Measurements from ENCODE around the gene SNRNP35.
A peak's percentile ranks its signal among the peaks of the same experiment; 100 is the strongest.
"Not testable (repeated sequence)": the region's sequence is repeated elsewhere in the genome, so short reads cannot be mapped to it uniquely, and the experiment has no call there.

SNRNP35 gene, protein sequence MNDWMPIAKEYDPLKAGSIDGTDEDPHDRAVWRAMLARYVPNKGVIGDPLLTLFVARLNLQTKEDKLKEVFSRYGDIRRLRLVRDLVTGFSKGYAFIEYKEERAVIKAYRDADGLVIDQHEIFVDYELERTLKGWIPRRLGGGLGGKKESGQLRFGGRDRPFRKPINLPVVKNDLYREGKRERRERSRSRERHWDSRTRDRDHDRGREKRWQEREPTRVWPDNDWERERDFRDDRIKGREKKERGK

DNA sequence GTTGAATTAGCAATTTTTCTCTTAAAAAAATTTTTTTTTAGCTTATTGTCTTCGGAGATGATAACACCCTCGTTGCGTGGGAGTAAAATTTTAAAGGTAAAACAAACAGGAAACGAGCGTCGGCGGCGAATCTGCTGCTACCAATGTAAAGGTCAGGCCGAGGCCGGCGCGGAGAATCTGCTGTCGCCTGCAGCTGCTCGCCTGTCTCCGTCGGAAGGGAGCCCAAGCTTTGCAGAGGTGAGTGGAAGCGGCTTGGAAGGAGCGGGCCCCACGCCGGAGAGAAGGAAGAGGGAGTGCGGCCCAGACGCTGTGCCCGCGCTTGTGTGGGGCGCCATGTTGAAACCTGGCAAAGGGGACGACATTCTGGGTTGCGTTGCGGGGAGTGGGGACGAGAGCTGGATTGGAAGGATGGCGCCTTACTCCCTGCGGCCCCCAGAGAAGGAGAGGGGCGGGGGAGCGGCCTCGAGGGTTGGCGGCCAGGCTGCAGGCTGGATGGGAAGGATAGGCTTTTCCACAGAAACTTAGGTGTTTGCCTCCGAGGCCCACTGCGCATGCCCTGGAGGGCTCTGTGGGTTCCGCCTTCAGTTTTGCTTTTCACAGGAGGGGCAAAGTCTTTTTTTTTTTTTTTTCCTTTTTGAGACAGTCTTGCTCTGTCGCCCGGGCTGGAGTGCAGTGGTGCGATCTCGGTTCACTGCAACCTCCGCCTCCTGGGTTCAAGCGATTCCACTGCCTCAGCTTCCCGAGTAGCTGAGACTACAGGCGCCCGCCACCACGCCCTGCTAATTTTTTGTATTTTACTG lies at the start of gene SNRNP35:
Gene SNRNP35, plus strand, starts transcription at position 160 of the 800 bp plus-strand sequence. CDS start 7,402 bp downstream, outside the sequence.
- DNase-seq (ENCODE audit: low read depth in 3 of 3), result peak; percentile 69 to 76 (median 69)

DNA sequence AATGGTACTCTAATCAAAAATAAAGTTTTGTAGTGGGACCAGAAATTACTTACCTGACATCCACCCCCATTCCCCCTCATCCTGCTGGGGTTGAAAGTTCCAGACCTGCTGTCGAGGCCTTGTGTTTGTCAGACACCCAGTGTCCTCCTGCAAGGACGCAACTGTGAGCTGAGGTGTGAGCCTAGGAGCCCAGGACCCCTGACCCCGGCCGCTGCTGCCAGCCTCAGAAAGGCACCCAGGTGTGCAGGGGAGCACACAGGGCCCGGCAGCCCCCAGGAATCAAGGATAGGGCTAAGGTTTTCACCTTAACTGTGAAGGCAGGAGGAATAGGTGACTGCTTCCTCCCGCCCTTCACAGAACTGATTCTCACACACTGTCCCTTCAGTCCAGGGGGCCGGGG lies 49.3 kb upstream of the SNRNP35 start:
- not testable (repeated sequence) for DNase-seq (ENCODE audit: low read depth in 3 of 3)

DNA sequence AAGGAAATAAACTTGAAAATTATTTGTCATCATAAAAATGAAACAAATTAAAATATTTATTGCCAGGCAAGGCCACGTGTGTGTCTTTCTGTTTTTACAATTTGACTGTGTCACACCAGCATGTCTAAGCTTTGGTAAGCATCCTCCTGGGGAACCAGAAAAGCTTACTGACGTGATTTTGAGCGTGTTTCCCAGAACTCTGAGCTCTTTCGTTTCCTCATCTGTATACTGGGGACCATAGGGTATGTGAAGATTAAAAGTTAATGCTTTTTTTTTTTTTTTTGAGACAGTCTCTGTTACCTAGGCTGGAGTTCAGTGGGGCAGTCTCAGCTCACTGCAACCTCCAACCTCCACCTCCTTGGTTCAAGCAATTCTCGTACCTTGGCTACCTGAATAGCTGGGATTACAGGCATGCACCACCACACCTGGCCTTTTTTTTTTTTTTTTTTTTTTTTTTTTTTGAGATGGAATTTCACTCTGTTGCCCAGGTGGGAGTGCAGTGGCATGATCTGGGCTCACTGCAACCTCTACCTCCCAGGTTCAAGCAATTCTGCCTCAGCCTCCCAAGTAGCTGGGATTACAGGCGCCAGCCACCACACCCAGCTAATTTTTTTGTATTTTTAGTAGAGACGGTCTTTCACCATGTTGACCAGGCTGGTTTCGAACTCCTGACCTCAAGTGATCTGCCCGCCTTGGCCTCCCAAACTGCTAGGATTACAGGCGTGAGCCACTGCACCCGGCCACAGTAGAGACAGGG lies 48.5 kb upstream of the SNRNP35 start:
- not testable (repeated sequence) for DNase-seq (ENCODE audit: low read depth in 3 of 3)

DNA sequence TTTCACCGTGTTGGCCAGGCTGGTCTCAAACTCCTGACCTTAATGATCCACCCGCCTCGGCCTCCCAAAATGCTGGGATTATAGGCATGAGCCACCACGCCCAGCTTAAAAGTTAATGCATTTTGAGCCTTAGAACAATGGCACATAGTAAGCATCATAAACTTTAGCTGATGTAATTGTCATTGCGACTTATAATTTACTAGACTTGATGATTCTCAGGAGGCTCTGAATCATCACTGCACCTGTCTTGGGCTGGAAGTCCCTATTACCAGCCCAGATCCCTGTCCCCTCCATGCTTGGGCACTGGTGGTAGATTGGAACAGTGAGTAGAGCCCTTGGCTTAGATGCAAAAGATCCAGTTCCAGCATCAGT lies 47.9 kb upstream of the SNRNP35 start:
- no peak for DNase-seq (ENCODE audit: low read depth in 3 of 3)

DNA sequence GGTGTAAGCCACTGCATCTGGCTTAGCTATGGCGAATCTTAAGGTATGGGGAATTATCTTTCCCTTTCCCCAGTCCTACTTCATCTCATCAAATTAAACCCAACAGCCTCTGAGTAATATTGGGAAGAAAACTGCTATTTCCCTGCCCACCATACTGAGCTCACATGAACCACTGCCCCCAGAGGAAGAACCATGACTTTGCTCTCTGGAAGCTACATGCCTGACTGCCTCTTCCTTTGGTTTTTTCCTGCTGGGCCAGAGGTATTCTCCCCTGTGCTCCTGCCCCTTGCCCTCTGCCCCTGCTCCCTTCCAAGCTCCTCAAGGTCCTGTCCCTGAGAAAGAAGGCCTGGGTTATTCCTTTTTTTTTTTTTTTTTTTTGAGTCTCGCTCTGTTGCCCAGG lies 36.6 kb upstream of the SNRNP35 start:
- DNase-seq (ENCODE audit: low read depth in 3 of 3), result no peak

DNA sequence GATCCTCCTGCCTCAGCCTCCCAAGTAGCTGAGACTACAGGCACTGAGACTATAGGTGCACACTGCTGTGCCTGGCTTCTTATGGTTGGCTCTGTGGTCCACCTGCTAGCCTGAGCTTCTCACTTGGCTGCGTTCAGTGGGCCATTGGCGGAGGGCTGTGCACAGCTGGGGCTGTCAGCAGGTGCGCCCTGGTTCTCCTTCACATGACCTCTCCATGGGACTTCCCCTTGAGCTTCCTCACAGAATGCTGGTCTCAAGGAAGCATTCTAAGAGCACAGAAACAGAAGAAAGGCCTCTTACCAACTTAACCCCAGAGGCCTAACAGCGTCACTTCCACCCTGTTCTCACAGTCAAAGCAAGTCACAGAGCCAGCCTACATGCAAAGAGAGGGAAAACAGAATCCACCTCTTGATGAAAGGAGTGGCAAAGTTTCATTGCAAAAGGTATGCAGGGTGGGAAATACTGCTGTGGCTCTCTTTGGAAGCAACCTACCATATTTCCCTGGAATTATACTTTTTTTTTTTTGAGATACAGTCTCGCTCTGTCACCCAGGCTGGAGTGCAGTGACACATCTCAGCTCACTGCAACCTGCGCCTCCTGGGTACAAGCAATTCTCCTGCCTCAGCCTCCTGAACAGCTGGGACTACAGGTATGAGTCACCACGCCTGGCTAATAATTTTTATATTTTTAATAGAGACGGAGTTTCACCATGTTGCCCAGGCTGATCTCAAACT lies 30.7 kb upstream of the SNRNP35 start:
- no peak for DNase-seq (ENCODE audit: low read depth in 3 of 3)

DNA sequence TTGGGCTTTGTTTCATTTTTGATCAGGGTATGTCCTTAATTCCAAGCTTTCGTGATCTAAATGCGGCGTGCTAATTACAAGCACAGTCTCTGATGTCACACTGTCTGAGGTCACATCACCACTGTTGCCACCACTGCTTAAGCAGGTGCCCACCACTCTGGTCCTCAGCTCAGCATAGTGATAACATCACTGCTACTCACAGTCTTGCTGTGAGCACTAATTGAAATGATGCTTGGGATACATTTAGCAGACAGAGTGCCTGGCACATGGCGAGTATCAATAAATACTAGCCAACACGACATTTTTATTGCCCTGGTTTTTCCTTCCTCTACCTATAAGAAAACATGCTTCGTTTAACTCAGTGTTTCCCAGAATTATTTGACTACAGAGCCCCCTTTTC lies 29.3 kb upstream of the SNRNP35 start:
- no peak for DNase-seq (ENCODE audit: low read depth in 3 of 3)

DNA sequence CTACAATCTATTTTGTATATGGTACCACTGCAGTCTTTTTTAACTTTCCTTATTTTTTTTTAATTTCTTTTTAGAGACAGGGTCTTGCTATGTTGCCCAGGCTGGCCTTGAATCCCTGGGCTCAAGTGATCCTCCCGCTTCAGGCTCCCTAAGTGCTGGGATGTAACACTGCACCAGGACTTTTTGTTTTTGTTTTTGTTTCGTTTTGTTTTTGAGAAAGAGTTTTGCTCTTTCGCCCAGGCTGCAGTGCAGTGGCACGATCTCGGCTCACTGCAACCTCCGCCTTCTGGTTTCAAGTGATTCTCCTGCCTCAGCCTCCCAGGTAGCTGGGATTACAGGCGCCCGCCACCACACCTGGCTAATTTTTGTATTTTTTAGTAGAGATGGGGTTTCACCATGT lies 28.8 kb upstream of the SNRNP35 start:
- not testable (repeated sequence) for DNase-seq (ENCODE audit: low read depth in 3 of 3)

DNA sequence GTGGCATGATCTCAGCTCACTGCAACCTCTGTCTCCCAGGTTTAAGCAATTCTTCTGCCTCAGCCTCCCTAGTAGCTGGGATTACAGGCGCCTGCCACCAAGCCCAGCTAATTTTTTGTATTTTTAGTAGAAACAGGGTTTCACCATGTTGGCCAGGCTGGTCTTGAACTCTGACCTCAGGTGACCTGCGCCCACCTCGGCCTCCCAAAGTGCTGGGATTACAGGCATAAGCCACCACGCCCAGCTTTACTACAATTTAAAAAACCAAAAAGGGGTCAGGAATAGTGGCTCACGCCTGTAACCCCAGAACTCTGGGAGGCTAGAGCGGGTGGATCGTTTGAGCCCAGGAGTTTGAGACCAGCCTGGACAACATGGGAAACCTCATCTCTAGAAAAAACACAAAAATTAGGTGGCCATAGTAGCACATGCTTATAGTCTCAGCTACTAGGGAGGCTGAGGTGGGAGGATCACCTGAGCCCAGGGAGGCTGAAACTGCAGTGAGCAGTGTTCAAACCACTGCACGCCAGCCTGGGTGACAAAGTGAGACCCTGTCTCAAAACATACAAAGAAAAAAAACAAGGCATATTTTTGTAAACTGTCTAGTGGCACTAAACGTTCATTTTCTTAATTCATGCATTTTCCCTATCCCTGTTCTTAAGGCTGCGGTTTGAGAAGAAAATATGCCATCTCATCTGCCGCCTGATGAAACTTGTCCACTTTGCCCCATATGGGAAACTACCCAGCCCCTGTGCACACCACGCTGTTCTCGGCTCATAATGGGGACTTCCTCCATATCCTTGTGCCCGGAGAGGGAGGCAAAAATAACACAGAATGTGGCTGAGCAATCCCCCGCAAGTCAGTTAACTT lies 25.8 kb upstream of the SNRNP35 start:
- not testable (repeated sequence) for DNase-seq (ENCODE audit: low read depth in 3 of 3)

DNA sequence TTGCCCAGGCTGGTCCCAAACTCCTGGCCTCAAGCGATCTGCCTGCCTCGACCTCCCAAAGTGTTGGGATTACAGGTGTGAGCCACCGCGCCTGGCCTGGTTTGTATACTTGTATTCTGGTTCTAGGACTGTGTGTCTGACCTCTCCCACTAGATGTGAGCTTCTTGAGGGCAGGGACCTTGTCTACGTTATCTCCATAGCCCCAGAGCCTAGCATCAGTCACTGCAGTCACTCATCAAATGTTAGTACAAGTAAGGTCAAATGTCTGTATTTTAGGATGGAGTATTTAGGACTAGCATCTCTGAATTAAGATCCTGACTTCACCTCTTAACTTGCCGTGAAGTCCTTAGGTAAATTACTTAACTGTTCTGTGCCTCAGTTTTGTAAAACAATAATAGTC lies 24.3 kb upstream of the SNRNP35 start:
- DNase-seq (ENCODE audit: low read depth in 3 of 3), result no peak

DNA sequence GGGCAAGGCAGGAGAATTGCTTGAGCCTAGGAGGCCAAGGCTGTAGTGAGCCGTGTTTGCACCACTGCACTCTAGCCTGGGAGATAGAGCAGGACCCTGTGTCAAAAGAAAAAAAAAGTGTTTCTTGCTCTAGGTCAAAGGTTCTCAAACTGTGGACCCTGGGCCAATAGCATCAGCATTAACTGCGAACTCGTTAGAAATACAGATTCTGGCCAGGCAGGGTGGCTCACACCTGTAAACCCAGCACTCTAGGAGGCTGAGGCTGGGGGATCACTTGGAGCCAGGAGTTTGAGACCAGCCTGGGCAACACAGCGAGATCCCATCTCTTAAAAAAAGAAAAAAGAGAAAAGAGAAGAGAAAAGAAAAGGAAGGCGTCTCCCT lies 22.3 kb upstream of the SNRNP35 start:
- no peak for DNase-seq (ENCODE audit: low read depth in 3 of 3)

DNA sequence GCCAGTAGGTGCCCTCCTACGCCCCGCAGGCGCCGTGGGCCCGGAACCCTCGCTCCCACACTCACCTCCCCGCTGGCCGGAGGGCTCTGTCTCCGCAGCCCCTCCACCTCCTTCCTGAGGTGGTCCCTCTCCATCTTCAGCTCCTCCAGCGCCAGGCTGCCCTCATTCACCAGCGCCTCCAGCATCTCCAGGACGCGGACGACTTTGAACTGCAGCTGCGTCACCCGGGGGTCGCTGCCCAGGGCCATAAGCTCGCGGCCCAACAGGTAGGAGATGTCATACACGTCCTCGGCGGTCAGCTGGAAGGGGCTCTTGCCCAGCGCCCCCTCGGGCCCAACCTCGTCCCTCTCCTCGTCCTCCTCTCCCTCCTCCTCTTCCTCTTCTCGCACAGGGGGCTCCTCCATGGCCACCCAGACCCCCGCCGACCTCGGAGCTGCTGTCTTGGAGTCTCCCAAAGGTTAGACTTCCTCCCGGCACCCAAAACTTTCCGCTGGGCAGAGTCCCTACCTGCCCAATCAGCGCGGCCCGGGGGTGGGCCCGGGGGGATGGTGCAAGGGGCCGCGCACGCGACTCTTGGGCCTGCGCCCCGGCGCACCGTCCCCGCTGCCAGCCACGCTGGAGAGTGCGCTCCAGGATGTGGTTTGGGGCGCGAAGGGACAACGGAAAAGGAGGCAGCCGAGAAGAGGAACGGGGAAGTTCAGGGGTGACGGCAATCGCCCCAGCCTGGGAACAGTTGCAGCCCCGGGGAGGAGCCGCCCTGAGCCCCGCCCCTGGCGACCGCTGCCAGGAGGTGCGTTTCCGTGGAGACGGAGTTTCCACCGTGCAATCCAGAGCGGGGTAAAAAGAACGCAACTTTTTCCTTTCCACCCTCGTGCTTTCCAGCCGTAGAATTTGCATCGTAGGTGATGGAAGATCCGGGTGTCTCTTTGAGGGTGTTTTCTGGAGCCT lies 21.6 kb upstream of the SNRNP35 start, which contains the start of gene RILPL2:
Gene RILPL2, minus strand, starts transcription at position 668 of the 948 bp plus-strand sequence. Its CDS starts 264 bp downstream, at position 404.
- DNase-seq (ENCODE audit: low read depth in 3 of 3), result peak; percentile 86 to 89 (median 88)

DNA sequence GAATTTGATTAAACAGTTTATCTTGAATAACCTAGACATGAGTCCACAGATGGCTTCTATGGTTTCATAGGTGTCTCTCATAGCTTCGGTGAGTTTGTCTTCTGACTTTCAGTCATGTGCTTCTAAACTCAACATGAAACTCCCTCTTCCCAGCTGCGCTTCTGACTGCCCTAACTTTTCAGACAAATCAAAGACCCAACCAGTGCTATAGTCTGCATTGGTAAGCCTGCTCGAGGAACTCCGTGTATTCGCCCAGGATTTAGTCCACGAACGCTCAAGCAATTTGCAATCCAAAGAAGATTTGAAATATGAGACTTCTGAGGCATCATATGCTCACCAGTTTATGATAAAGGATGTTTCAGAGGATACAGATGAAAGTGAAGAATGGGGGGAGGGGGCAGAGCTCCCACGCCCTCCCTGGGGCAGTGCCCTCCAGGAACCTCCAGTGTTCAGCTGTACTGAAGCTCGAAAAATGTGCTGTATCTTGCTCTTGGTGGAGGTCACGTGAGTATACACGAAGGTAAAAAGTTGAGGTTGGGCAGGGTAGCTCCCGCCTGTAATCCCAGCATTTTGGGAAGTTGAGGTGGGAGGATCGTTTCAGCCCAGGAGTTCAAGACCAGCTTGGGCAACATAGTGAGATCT lies 16.3 kb upstream of the SNRNP35 start:
- DNase-seq (ENCODE audit: low read depth in 3 of 3), result no peak

DNA sequence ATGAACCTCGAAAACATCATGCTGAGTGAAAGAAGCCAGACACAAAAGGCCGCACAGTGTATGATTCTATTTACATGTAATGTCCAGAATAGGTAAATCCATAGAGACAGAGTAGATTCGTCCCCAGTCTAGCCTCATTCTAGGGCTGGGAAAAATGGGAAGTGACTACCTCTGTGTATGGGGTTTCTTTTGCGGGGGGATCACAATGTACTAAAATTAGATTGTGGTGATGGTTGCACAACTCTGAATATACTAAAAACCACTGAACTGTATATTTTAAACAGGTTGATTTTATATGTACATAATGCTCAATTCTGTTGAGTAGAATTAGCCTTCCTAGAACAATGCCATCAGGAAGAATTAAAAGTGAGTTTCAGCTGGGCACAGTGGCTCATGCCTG lies 15.2 kb upstream of the SNRNP35 start:
- no peak for DNase-seq (ENCODE audit: low read depth in 3 of 3)

DNA sequence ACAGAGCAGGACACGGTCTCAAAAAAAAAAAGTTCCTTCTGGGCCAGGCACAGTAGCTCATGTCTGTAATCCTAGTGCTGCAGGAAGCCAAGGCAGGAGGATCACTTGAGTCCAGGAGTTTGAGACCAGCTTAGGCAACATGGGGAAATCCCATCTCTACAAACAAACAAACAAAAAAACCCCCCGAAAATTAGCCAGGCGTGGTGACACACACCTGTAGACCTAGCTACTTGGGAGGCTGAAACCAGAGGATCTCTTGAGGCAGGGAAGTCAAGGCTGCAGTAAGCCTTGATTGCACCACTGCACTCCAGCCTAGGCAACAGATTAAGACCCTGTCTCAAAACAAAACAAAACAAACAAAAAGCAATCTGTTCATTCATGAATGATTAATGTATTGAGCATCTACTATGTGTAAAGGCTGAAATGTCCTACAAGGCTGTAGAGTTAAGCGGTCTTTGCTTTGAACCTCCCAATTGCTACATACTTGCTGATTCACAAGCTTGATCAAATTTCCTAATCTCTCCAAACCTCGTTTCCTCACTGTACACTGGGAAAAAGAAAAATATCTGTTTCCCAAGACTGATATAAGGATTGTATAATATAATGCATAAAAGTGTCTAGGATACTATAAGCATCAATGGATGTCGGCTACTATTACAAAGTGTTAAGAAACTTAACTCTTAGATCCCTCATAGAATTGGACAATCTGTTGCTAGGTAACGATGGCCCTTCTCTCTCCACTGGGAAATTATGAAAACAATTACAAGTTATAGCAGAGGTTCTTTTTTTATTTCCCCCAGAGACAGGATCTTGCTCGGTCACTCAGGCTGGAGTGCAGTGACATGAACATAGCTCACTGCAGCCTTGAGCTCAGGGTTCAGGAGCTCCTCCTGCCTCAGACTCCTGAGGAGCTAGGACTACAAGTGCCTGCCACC lies 13.6 kb upstream of the SNRNP35 start:
- no peak for DNase-seq (ENCODE audit: low read depth in 3 of 3)

DNA sequence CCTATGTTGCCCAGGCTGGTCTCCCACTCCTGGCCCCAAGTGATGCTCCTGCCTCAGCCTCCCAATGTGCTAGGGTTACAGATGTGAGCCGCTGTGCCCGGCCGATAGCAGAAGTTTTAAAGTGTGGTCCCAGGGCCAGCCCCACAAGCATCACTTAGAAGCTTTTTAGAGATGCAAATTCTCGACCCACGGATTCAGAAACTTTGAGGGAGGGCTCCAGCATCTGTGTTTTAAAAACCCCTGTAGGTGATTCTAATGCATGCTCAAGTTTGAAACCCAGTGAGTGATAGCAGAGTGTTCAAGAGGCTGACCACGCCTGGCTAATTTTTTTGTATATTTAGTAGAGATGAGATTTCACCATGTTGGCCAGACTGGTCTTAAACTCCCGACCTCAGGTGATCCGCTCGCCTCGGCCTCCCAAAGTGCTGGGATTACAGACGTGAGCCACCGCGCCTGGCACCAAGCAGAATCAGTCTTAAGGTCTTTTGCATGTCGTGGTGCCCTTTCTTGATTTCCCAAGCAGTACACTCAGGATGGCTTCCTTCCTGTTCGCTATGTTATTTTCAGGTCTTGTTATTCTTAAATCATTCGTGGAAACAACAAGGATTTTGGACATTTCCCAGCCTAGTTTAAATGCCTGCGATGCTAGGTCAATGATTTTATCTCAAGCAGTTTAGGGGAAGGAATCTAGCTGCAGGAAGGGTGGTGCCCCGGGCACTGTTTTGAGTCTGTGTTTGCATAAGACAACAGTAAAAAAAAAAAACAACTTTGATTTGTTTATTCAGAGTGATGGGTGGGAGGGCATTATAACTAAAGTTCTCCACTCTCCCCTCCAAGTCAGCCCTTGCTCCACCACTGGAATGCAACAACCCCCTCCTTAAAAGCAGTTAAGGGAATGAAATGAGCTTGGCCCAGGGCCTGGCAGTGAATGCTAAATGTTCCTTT lies 12.3 kb upstream of the SNRNP35 start:
- no peak for DNase-seq (ENCODE audit: low read depth in 3 of 3)

DNA sequence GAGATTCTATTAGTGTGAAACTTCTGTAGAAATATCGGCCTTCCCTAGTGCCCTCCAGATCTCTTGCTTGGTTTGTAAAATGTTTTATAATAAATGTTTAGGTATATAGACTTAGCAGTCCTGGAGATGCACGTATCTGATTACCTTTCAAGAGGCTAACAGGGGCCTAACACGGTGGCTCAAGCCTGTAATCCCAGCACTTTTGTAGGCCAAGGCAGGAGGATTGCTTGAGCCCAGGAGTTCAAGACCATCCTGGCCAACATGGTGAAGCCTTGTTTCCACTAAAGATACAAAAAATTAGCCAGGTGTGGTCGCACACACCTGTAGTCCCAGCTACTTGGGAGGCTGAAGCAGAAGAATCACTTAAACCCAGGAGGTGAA lies 11.6 kb upstream of the SNRNP35 start:
- DNase-seq (ENCODE audit: low read depth in 3 of 3), result no peak

Data from stimulated activated CD4-positive, alpha-beta T cell treated with anti-CD3 and anti-CD28 coated beads, TNF-alpha, amount 100 ng/mL, for 4 hours (primary cell).